Head of caudate nucleus (tissue), 42 donors: ENCODE data around the gene WSCD2.

Experiments used
- DNase-seq, 42 donors: peaks; one replicate each; pipeline versions ENCODE4 v3.0.0 to v3.0.0-alpha.2; 2020 to 2021; ENCODE audit warnings: mixed read lengths in 7 of 42
- intact Hi-C: fragments of 100-400 bp; cut with DNase I; formaldehyde crosslinking; loops from one replicate; pipeline ENCODE4 v1.15.0; 2022

WSCD2 gene

GRCh38 chr12:108147279-108147678, 18.2 kb downstream of the WSCD2 start:
- no peak for DNase-seq
- intact Hi-C loops: no loop called here

DNA sequence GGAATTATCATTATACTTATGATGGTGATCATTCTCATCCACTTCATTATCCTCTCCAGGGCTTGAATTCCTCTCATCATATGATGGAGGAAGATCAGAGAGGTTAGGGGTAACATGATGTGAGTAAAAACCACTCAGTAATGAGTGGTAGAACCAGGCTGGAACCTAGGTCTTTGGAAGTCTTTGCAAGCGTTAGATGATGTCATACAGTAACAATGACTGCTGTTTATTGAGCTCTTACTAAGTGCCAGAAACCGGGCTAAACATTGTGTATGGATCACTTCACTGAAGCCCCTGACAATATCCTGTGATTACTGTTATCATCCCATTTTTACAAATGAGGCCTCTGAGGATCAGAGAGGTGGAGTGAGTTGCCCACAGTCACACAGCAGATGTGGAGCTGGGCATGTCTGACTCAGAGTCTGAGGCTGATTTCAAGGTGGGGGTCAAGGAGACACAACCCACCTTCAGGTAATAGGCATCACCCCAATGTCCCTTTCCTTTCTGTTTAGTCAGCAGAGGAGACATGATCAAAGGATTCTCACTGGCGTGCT, 19.5 kb downstream of the WSCD2 start:
- no peak for DNase-seq
- intact Hi-C loops: no loop called here

GRCh38 chr12:108150436-108150835, 21.3 kb downstream of the WSCD2 start:
- no peak for DNase-seq

GRCh38 chr12:108151533-108152169, 22.6 kb downstream of the WSCD2 start:
- DNase-seq: no peak
- intact Hi-C loops: no loop called here

More at GRCh38 chr12:108150436-108150835, 21.3 kb downstream of the WSCD2 start:
- intact Hi-C loops: no loop called here

DNA sequence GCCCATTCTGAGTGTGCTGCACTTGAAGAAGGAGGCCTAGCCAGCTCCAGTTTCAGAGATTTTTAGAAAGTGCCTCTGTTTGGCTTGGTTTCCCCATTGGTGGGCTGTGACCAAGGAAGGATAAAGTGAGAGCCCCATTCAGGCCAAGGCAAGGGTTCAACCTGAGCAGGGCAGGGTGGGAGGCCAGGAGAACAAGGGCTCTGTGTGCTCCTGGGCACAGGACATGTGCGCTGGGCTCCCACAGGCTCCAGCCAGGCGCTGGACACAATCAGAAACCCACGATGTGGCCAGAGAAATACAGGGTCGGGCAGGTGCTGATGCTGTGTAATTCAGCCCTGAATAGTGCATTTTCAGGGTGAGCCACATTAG, 23.1 kb downstream of the WSCD2 start:
- intact Hi-C loops: no loop called here
- no peak for DNase-seq

DNA sequence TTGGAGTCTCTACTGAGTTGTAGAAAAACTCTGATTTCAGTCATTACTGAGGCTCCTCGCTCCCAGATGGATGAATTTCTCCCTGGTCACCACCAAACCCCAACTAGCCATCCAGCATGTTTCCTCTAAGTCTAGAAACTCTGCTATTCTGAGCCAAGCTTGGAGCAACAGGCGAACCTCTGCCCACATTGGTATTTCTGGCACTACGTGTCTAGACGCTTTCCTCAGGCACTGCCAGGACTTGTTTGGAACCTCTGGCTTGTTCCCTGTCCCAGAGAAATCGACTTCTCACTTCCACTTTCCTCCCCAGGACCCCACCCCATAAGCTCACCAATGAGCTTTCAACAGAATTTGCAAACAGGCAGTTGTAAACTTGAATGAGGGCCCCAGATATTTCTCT, 27.6 kb downstream of the WSCD2 start:
- no peak for DNase-seq
- intact Hi-C loops: no loop called here

DNA sequence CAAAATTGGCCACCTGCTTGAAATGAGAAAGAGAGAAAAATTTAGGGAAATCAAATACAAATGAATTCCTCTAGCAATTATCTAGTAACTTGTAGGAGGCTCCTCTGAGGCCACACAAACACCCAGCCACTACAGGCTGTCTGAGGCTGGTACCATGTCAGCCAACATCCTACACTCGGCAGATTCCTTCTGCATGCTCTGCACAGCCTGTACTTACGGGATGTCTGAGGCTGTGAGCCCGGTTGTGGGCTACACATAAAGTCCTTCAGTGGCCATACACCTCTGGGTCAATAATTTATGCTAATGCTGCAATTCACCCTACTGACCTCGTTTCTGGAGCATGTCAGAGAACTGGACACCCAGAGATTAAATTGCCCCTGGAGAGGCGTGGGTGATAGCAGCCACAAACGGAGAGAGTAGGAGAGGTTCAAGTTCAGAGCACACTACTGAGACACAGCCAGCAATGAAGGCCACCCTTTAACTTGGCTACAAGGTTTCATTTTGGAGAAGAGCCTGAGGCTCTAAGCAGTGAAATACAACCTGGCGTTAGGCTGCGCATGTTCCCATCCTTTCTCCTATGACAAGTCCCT, 28.9 kb downstream of the WSCD2 start:
- intact Hi-C loops: no loop called here

DNA sequence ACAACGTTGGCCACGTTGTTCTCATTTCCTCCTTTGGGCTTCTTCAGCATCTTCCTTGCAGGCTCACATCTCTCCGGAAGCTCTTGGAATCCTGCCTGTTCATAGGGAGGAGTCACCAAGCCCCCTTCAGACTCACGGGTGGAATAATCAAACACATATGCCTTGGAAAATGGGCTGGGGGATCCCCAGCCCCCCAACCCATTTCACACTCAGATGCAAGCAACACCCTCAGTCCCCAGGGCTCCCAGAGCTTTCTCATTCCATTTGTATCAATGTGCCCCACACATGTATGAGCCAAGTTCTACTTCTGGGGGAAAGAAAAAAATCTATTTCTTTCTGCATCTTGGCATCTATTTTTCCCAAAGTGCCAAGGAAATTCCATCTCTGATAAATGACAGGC, 33.1 kb downstream of the WSCD2 start:
- intact Hi-C loops: no loop called here
- no peak for DNase-seq

More for the DNA sequence above, 28.9 kb downstream of the WSCD2 start:
- DNase-seq: peak in 4 of 42 donors; percentile 20 to 44 (median 23)

GRCh38 chr12:108166505-108166904, 37.4 kb downstream of the WSCD2 start:
- intact Hi-C loops: no loop called here
- DNase-seq: no peak

DNA sequence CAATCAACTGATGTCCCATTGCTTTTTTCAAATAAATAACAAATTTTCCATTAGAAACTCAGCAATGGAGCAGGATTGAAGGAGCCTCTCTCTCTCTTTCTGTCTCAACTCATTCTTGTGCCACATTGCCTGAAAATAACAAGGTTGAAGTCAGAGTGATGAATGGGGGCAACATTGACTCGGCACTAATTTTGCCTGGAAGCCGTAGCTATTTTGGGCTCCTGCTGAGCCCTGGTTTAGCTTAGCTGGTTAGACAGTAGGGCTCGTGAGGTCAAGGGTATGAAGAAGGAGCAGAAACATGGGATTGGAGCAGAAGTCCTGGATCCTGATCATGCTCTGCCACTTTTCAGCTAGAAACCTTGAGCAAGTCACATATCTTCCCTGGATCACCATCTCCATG, 38.9 kb downstream of the WSCD2 start:
- DNase-seq: no peak

GRCh38 chr12:108169708-108170107, 40.6 kb downstream of the WSCD2 start:
- intact Hi-C loops: no loop called here
- DNase-seq: no peak

More for the DNA sequence above, 38.9 kb downstream of the WSCD2 start:
- intact Hi-C loops: no loop called here

DNA sequence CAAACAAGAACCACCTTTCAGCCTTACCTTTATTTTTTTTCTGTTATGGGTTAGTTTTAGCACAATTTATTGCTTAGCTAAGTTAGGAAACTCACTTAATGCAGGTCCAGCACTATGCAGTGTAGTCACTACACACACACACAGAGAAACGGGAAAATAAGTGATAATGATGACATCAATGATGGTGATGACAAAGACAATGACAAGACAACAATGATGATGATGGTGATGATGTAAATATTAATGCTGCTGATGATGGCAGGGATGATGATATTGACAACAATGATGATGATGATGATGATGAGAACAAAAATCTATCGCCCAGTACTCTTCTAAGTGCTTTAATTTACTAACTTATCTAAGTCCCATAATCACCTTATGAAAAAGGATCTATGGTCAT, 41.1 kb downstream of the WSCD2 start:
- DNase-seq: no peak
- intact Hi-C loops: no loop called here

GRCh38 chr12:108172033-108172432, 42.9 kb downstream of the WSCD2 start:
- intact Hi-C loops: no loop called here
- DNase-seq: no peak

DNA sequence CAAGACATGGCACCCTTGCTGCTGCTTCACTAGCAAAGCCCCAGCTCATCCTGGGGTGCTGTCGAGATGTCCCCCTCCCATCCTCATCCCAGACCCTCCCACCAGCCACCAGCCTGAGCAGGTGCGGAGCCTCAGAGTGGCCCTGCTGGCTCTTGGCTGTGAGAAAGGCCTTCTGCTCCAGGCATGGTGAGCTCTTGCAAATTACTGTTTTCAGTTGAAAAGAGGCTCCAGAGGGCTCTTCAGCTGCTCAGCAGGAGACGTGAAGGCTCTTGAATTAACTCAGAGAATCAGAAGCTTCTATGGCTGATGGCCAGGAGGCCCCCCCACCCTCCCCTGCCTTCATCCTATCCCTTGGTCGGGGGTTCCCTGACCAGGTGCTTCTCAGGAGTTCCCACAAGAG, 44.1 kb downstream of the WSCD2 start:
- intact Hi-C loops: no loop called here
- DNase-seq: no peak

DNA sequence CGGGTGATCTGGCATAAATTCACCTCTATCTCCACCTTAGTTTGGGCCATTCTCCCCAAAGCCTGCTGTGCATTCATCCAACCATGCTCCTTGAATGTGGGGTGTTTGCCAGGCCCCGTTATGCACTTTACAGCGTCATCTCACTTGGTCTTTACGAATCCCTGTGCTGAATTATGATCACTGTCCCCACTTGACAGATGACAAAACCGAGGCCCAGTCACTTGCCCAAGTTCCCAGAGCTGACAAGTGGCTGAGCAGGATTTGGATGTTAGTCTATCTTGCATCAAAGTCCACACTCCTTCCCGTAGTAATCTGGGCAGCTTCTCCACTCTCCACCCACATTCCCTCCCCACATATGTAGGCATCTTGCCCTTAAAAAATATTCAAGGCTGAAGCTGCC, 44.8 kb downstream of the WSCD2 start:
- DNase-seq: no peak
- intact Hi-C loops: no loop called here

- intact Hi-C loops: no loop called here
- no peak for DNase-seq
Measured at GRCh38 chr12:108174641-108175040, 45.6 kb downstream of the WSCD2 start.

GRCh38 chr12:108175310-108175709, 46.2 kb downstream of the WSCD2 start:
- intact Hi-C loops: no loop called here
- DNase-seq: peak in 2 of 42 donors; percentile 6 to 34

DNA sequence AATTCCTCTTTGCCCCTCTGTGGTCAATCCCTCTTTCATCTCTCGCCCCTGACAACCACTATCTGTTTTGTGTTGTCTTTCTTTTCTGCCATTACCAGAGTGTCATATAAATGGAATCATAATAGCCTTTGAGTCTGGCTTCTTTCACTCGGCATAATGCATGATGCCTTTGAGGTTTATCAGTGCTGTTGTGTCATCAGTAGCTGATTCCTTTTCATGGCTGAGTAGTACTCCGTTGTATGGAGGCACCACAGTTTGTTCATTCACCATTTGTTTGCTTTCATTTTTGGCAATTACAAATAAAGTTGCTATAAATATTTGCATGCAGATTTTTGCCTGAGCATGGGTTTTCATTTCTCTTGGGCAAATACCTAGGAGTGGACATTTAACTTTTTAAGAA, 47.2 kb downstream of the WSCD2 start:
- no peak for DNase-seq
- intact Hi-C loops: no loop called here

DNA sequence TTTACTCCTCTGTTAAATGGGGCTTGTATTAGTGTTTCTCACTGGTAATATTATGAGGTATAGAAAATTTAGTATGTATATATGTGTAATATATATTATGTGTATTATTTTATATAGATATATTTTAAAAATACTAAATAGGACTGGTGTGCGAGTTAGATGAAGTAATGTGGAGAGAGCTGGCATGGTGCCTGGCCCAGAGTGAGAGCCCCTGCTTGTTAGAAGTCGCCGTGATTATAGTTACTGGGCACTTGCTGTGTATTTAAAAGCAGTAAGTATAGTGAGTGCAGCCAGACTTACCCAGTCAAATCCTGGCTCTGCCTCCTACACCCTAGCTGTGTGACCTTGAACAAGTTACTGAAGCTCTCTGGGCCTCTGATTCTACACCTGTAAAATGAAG, 48.0 kb downstream of the WSCD2 start:
- no peak for DNase-seq
- intact Hi-C loops: no loop called here

DNA sequence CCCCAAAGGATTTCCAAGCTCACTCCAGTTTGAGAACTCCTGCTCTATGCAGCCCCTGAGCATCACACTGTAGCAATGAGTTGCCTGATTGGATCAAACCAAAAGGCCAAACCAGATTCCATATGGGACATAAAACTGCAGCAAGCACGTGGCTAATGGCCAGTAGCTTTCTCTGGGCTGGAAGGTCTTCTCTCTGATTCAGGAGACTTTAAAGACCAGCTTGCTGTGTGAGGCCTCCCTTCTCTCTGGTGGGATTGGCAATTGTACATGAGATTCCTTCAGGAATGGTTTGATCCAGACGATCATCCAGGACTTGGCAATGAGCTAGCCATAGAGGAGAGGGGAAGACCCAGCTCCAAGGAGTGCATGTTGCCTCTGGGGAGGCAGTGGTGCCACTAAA, 50.2 kb downstream of the WSCD2 start:
- DNase-seq: no peak
- intact Hi-C loops: no loop called here
